Measurements from ENCODE around the gene AP4E1.

Gene AP4E1

GRCh38 chr15:50876260-50876988 is 32.1 kb upstream of the AP4E1 start:
- TF ChIP-seq REST (IDR thresholded peaks at IDR 0.05; ENCODE audit: insufficient read depth in 1 of 2, low read depth in 2 of 2, low read length in 2 of 2) (no peak), TAF1 (IDR thresholded peaks at IDR 0.05; ENCODE audit: borderline replicate concordance, insufficient read depth, low read length) (no peak), POLR2AphosphoS5 (IDR thresholded peaks at IDR 0.05; ENCODE audit: low read depth, low read length) (no peak), FOXP2 (optimal IDR thresholded peaks at IDR 0.05; ENCODE audit: borderline replicate concordance, extremely low read depth, extremely low read length, insufficient read depth) (no peak), SIN3A (IDR thresholded peaks at IDR 0.05; ENCODE audit: borderline replicate concordance, insufficient read depth, low read length) (no peak)

- TF ChIP-seq SIN3A (IDR thresholded peaks at IDR 0.05; ENCODE audit: borderline replicate concordance, insufficient read depth, low read length) (no peak), POLR2AphosphoS5 (IDR thresholded peaks at IDR 0.05; ENCODE audit: low read depth, low read length) (no peak), REST (IDR thresholded peaks at IDR 0.05; ENCODE audit: insufficient read depth in 1 of 2, low read depth in 2 of 2, low read length in 2 of 2) (no peak), TAF1 (IDR thresholded peaks at IDR 0.05; ENCODE audit: borderline replicate concordance, insufficient read depth, low read length) (no peak), FOXP2 (optimal IDR thresholded peaks at IDR 0.05; ENCODE audit: borderline replicate concordance, extremely low read depth, extremely low read length, insufficient read depth) (no peak)
These were observed 31.5 kb upstream of the AP4E1 start for GRCh38 chr15:50876989-50877360.

- TF ChIP-seq SIN3A (IDR thresholded peaks at IDR 0.05; ENCODE audit: borderline replicate concordance, insufficient read depth, low read length): no peak
- TF ChIP-seq FOXP2 (optimal IDR thresholded peaks at IDR 0.05; ENCODE audit: borderline replicate concordance, extremely low read depth, extremely low read length, insufficient read depth): no peak
- no peak for TF ChIP-seq TAF1 (IDR thresholded peaks at IDR 0.05; ENCODE audit: borderline replicate concordance, insufficient read depth, low read length)
- no peak for TF ChIP-seq REST (IDR thresholded peaks at IDR 0.05; ENCODE audit: insufficient read depth in 1 of 2, low read depth in 2 of 2, low read length in 2 of 2)
- no peak for TF ChIP-seq POLR2AphosphoS5 (IDR thresholded peaks at IDR 0.05; ENCODE audit: low read depth, low read length)
These were observed 29.4 kb upstream of the AP4E1 start for GRCh38 chr15:50879016-50879617.

- TF ChIP-seq REST (IDR thresholded peaks at IDR 0.05; ENCODE audit: insufficient read depth in 1 of 2, low read depth in 2 of 2, low read length in 2 of 2) (no peak), TAF1 (IDR thresholded peaks at IDR 0.05; ENCODE audit: borderline replicate concordance, insufficient read depth, low read length) (no peak), SIN3A (IDR thresholded peaks at IDR 0.05; ENCODE audit: borderline replicate concordance, insufficient read depth, low read length) (no peak), POLR2AphosphoS5 (IDR thresholded peaks at IDR 0.05; ENCODE audit: low read depth, low read length) (no peak), FOXP2 (optimal IDR thresholded peaks at IDR 0.05; ENCODE audit: borderline replicate concordance, extremely low read depth, extremely low read length, insufficient read depth) (no peak)
These were observed 28.3 kb upstream of the AP4E1 start for GRCh38 chr15:50880206-50880605.
